Osteoblast (primary cell): ENCODE measurements around the gene BCL2L1. TPM values are rescaled to one million over a fixed set of nuclear protein-coding genes. Genes with fewer than 3 reads are reported as not detected.
"Not testable (repeated sequence)": the region's sequence is repeated elsewhere in the genome, so short reads cannot be mapped to it uniquely, and the experiment has no call there.

Source experiments
- DNase-seq: peaks from one replicate; pipeline ENCODE4 v3.0.0; 2011; ENCODE audit warnings: low spot score, mixed read lengths; ENCODE audit not compliant: insufficient read length; ENCODE audit errors: missing footprints
- H2AFZ ChIP-seq: 2 replicates; pipeline ENCODE4 v1.6.0; 2011; ENCODE audit warnings: mild to moderate bottlenecking, low read length
- H3K27ac ChIP-seq: 2 replicates; pipeline ENCODE4 v1.5.1; 2011; ENCODE audit warnings: mild to moderate bottlenecking, low read depth, low read length, moderate library complexity
- H3K27me3 ChIP-seq: 2 replicates; pipeline ENCODE4 v1.6.0; 2012; ENCODE audit warnings: mild to moderate bottlenecking, control low read depth, inconsistent platforms, low read length, moderate library complexity; ENCODE audit not compliant: insufficient read depth
- H3K36me3 ChIP-seq: 2 replicates; pipeline ENCODE4 v1.5.1; 2011; ENCODE audit warnings: mild to moderate bottlenecking, low read length, control low read depth, moderate library complexity; ENCODE audit not compliant: insufficient read depth
- H3K4me1 ChIP-seq: 2 replicates; pipeline ENCODE4 v1.5.1; 2011; ENCODE audit warnings: mild to moderate bottlenecking, low read length, control low read depth, moderate library complexity; ENCODE audit not compliant: insufficient read depth
- H3K4me2 ChIP-seq: 2 replicates; pipeline ENCODE4 v1.6.0; 2011; ENCODE audit warnings: mild to moderate bottlenecking, low read length; ENCODE audit not compliant: insufficient read depth
- H3K4me3 ChIP-seq: fragments of 200-600 bp; sonication (generic); 3 replicates; pipeline ENCODE4 v1.5.1; 2012; ENCODE audit warnings: mild to moderate bottlenecking, low read length, inconsistent platforms; ENCODE audit not compliant: insufficient read depth
- H3K79me2 ChIP-seq: 2 replicates; pipeline ENCODE4 v1.6.0; 2012; ENCODE audit warnings: mild to moderate bottlenecking, low read length, control low read depth, inconsistent platforms; ENCODE audit not compliant: insufficient read depth
- H3K9me3 ChIP-seq: 2 replicates; pipeline ENCODE4 v1.5.1; 2011; ENCODE audit warnings: low read depth, low read length, control low read depth
- H4K20me1 ChIP-seq: 2 replicates; pipeline ENCODE4 v1.6.0; 2012; ENCODE audit warnings: mild to moderate bottlenecking, low read length, control low read depth; ENCODE audit not compliant: insufficient read depth
- total RNA-seq: library from RNA; depleted of rRNA; stranded (reverse); fragments of >200 nt; gene quantifications from 2 replicates; pipeline ENCODE4 v1.2.3, GENCODE V29; 2012
- TF ChIP-seq, protein P1 (sequence below): IDR thresholded peaks from 2 replicates; pipeline ENCODE4 v1.5.1; 2011; ENCODE audit warnings: mild to moderate bottlenecking, low read depth, low read length, moderate library complexity; ENCODE audit errors: extremely low read depth

Gene BCL2L1
- total RNA-seq, 1 donor = 127 TPM

DNA sequence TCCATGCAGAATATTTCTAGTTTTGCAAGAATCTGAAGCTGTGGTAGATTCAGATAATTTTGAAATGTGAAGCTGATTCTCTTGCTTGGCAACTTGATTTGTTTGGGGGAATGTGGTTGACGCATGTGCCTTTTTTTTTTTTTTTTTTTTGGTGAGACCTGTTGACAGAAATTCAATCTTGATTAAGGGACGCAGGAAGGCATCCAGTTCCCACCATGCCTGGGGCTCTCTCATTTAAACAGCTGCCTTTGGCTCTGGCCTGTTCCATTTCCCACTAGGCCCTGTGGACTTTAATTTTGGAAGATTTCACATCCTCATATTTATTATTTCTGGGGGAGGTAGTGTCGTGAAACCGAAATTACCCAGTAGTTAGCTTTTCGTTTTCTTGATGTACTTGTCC is 25.0 kb upstream of the BCL2L1 start:
- peaks cover 26% of the 10 kb centered on the region for H3K4me1 ChIP-seq
- TF ChIP-seq, protein P1, sequence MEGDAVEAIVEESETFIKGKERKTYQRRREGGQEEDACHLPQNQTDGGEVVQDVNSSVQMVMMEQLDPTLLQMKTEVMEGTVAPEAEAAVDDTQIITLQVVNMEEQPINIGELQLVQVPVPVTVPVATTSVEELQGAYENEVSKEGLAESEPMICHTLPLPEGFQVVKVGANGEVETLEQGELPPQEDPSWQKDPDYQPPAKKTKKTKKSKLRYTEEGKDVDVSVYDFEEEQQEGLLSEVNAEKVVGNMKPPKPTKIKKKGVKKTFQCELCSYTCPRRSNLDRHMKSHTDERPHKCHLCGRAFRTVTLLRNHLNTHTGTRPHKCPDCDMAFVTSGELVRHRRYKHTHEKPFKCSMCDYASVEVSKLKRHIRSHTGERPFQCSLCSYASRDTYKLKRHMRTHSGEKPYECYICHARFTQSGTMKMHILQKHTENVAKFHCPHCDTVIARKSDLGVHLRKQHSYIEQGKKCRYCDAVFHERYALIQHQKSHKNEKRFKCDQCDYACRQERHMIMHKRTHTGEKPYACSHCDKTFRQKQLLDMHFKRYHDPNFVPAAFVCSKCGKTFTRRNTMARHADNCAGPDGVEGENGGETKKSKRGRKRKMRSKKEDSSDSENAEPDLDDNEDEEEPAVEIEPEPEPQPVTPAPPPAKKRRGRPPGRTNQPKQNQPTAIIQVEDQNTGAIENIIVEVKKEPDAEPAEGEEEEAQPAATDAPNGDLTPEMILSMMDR = no peak
- H3K9me3 ChIP-seq = no peaks in the 10 kb centered on the region
- peak overlapping the region; percentile 94 for H3K27ac ChIP-seq
- no peak for DNase-seq
- H2AFZ ChIP-seq = peak overlapping the region; percentile 69
- peaks cover 17% of the 10 kb centered on the region for H3K36me3 ChIP-seq
- H3K4me2 ChIP-seq = peak overlapping the region; percentile 68
- no peak overlapping the region for H3K4me3 ChIP-seq
- H4K20me1 ChIP-seq = no peaks in the 10 kb centered on the region
- H3K79me2 ChIP-seq = peaks cover 94% of the 10 kb centered on the region
- no peaks in the 10 kb centered on the region for H3K27me3 ChIP-seq

- H4K20me1 ChIP-seq, H3K27me3 ChIP-seq, DNase-seq, H3K9me3 ChIP-seq, H2AFZ ChIP-seq, H3K4me3 ChIP-seq: not testable (repeated sequence)
- Histone ChIP-seq H3K4me1 (peaks cover 24% of the 10 kb centered on the region), H3K27ac (peak overlapping the region; percentile 94), H3K4me2 (peak overlapping the region; percentile 68), H3K79me2 (peaks cover 94% of the 10 kb centered on the region), H3K36me3 (peaks cover 17% of the 10 kb centered on the region)
Measured at GRCh38 chr20:31747028-31747427, 24.4 kb upstream of the BCL2L1 start.

DNA sequence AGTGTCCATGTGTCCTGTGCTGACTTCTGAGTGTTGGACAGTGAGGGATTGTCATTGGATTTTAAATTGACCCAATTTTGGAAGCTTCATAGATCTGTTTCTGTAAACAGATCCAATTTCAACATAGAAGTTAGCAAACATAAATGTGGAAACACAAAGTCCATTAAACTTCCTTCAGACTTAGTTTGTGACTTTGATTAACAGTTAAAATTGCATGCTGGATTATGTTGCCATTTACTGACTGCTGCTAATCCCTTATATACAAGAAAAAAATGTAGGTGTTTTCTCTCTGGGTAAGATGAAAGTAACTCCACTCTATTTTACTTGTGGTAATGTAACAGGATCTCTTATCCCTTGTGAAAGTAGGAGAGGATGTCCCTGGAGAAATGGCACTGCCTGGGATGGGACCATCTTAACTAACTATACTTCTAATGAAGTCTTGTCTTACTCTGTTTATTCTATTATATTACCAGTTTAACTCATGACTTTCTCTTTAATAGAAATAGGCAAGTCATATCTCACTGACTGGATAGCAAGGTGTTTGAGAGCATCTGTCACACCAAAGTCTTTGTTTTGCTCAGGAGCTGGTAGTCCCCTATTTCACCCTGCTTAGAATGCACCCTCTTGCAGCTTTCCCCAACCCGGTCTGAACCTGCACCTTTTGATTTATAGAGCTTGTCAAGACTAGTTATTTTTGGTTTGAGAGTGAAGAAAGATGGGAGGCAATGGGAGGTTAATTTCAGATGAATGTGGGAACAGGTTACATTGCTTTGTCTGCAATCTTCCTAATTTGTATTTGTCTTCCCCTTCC is 23.6 kb upstream of the BCL2L1 start:
- Histone ChIP-seq H2AFZ (peak overlapping the region; percentile 47), H4K20me1 (no peaks in the 10 kb centered on the region), H3K9me3 (no peaks in the 10 kb centered on the region), H3K4me1 (peaks cover 20% of the 10 kb centered on the region), H3K36me3 (peaks cover 17% of the 10 kb centered on the region), H3K4me3 (no peak overlapping the region), H3K27ac (peak overlapping the region; percentile 94), H3K79me2 (peaks cover 94% of the 10 kb centered on the region), H3K4me2 (peak overlapping the region; percentile 35), H3K27me3 (no peaks in the 10 kb centered on the region)
- no peak for DNase-seq
- TF ChIP-seq, protein P1 = no peak

DNA sequence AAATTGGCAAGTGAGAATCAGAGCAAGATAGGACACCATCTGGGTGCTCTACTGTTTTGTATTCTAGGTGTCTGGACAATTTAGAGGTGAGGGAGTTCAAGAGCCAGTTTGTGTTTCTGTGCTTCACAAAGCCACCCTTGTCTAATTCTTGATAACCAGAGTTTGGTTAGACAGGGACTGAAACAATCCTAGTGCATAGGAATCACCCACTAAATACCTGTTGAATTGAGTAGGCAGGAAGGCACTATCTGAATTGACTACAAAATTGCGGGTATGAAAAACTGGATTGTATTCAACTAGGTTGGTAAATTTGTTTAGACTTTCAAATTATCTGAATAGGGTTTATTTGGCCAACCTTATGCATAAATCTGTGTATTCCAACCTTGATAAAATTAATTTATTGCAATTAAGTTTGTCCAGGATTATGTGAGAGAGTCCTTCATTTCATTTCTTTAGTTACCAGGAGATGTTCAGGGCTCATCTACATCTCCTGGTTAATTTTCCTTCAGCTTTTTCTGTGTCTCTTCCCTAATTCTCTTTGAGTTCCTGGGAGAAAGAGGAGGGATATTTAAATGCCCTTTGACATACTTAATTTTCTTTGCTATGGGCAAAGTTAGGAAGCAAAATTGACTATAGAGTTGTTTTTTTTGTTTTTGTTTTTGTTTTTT is 18.1 kb upstream of the BCL2L1 start:
- H3K4me3 ChIP-seq = peak overlapping the region; percentile 83

More for the DNA sequence above, 18.1 kb upstream of the BCL2L1 start:
- no peaks in the 10 kb centered on the region for H4K20me1 ChIP-seq
- H3K4me1 ChIP-seq = peaks cover 25% of the 10 kb centered on the region
- peak overlapping the region; percentile 92 for H3K27ac ChIP-seq
- H3K79me2 ChIP-seq = peaks cover 69% of the 10 kb centered on the region
- no peaks in the 10 kb centered on the region for H3K9me3 ChIP-seq
- peaks cover 16% of the 10 kb centered on the region for H3K36me3 ChIP-seq
- TF ChIP-seq, protein P1 = no peak
- H3K27me3 ChIP-seq = no peaks in the 10 kb centered on the region
- no peak for DNase-seq
- peak overlapping the region; percentile 0 for H2AFZ ChIP-seq
- H3K4me2 ChIP-seq = peak overlapping the region; percentile 94
